Body of pancreas (tissue), 4 donors: ENCODE measurements around the gene SMYD1. TPM values are rescaled to one million over a fixed set of nuclear protein-coding genes. Genes with fewer than 3 reads are reported as not detected.
"Not testable (repeated sequence)": the region's sequence is repeated elsewhere in the genome, so short reads cannot be mapped to it uniquely, and the experiment has no call there.

ENCODE experiments used
- ATAC-seq: fragments of 150-250 bp; one replicate; pipeline ENCODE4 v1.9.1; 2016
- DNase-seq, 4 donors: peaks; one replicate each; pipeline ENCODE4 v3.0.0-alpha.2; 2019
- H3K27ac ChIP-seq, 4 donors: fragments of 200-600 bp; sonication (generic); 1 replicate in 3 of 4; 2 replicates in 1 of 4; pipeline versions ENCODE4 v1.5.1 to v1.6.1; 2016 to 2019; ENCODE audit warnings: mild to moderate bottlenecking in 1 of 4, mixed read lengths in 1 of 4, moderate library complexity in 1 of 4
- H3K27me3 ChIP-seq, 2 donors: fragments of 200-600 bp; sonication (generic); one replicate each; pipeline ENCODE4 v1.6.0; 2016; ENCODE audit warnings: mild to moderate bottlenecking in 1 of 2
- H3K36me3 ChIP-seq, 2 donors: fragments of 200-600 bp; sonication (generic); replicated peaks in 1 of 2; 2 replicates each; pipeline ENCODE4 v1.5.1; 2016; ENCODE audit warnings: low read depth in 2 of 2; ENCODE audit not compliant: insufficient read depth in 1 of 2
- H3K4me1 ChIP-seq: fragments of 200-600 bp; sonication (generic); one replicate; pipeline ENCODE4 v1.6.0; 2016
- H3K4me3 ChIP-seq, 2 donors: fragments of 200-600 bp; sonication (generic); 1 replicate in 1 of 2; 2 replicates in 1 of 2; pipeline ENCODE4 v1.5.1; 2016 to 2019
- H3K9me3 ChIP-seq, 3 donors: fragments of 200-600 bp; sonication (generic); 1 replicate in 2 of 3; 2 replicates in 1 of 3; pipeline ENCODE4 v1.5.1; 2016
- CTCF ChIP-seq, 7 experiments: fragments of 450-650 bp in 4 of 7; fragments of 200-600 bp in 3 of 7; sonication (generic) in 3 of 7; IDR thresholded peaks; one replicate each; pipeline ENCODE4 v1.5.1; 2016 to 2019; ENCODE audit warnings: antibody characterized with exemption in 7 of 7
- POLR2A ChIP-seq, 3 donors: fragments of 450-650 bp; IDR thresholded peaks; one replicate each; pipeline ENCODE4 v1.6.1; 2016; ENCODE audit warnings: antibody characterized with exemption in 3 of 3, mild to moderate bottlenecking in 2 of 3
- WGBS, 2 donors: methylation state at CpG; one replicate each; pipeline ENCODE4 v1.1.5; 2017; 5-methylcytosine and 5-hydroxymethylcytosine counted together
- intact Hi-C: fragments of 100-400 bp; cut with DNase I; formaldehyde crosslinking; loops from one replicate; pipeline ENCODE4 v1.15.1; 2023
- total RNA-seq, 2 donors: library from RNA; depleted of rRNA; stranded (reverse); fragments of >200 nt; gene quantifications; one replicate each; pipeline ENCODE4 v1.1.0, GENCODE V29; 2016

The SMYD1 gene
- total RNA-seq, 2 donors from 2014 or later = not detected

- ATAC-seq (no peak), DNase-seq (no peak)
- H3K4me1 ChIP-seq = no peaks in the 10 kb centered on the region
- no peak overlapping the region for H3K27ac ChIP-seq
- H3K27me3 ChIP-seq = no peaks in the 10 kb centered on the region
- 80 to 86% methylated on average over 2 of the region's 2 CpGs for WGBS, 2 donors
- H3K4me3 ChIP-seq = no peak overlapping the region
- no peak for TF ChIP-seq CTCF (IDR thresholded peaks at IDR 0.05)
- no peak for TF ChIP-seq POLR2A (IDR thresholded peaks at IDR 0.05)
- intact Hi-C loops = no loop called here
- no peaks in the 10 kb centered on the region for H3K9me3 ChIP-seq
- peaks cover 0 to 9% of the 10 kb centered on the region in 2 donors for H3K36me3 ChIP-seq
These were observed 31.4 kb upstream of the SMYD1 start for GRCh38 chr2:88036182-88036581.

- Histone ChIP-seq H3K9me3 (no peaks in the 10 kb centered on the region), H3K36me3 (peaks cover 0 to 9% of the 10 kb centered on the region in 2 donors), H3K27me3 (no peaks in the 10 kb centered on the region), H3K4me1 (no peaks in the 10 kb centered on the region), H3K27ac (no peak overlapping the region), H3K4me3 (no peak overlapping the region)
- intact Hi-C loops = no loop called here
- ATAC-seq (no peak), DNase-seq (no peak)
- TF ChIP-seq CTCF (IDR thresholded peaks at IDR 0.05) (no peak), POLR2A (IDR thresholded peaks at IDR 0.05) (no peak)
These were observed 31.0 kb upstream of the SMYD1 start for GRCh38 chr2:88036606-88037005.

DNA sequence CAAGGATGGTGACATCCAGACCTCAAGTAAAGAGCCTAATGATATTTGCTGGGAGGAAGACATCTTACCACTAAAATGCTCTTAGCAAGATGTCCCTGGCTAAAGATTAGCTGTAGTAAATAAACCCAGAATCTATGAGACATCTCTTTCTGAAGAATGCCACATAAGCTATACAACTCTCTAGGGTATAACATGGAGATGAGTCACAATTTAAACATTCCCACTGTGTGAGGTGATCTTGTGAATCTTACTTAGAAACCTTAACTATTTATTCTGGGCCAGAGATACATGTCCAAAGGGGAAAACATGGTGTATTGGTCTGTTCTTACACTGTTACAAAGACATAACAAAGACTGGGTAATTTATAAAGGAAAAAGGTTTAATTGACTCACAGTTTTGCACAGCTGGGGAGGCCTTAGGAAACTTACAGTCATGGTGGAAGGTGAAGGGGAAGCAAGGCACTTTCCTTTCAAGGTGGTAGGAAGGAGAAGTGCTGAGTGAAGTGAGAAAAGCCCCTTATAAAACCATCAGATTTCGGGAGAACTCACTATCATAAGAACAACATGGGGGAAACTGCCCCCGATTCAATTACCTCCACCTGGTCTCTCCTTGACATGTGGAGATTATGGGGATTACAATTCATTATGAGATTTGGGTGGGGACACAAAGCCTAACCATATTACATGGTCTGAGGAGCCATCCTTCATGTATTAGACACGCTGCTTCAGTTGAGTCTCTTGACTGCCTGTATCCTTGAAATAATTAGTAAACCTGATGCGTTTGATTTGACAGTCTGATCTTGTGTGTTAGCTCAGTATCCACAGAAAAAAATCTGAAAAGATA is 29.1 kb upstream of the SMYD1 start:
- peaks cover 0 to 5% of the 10 kb centered on the region in 2 donors for H3K36me3 ChIP-seq
- TF ChIP-seq POLR2A (IDR thresholded peaks at IDR 0.05) (no peak), CTCF (IDR thresholded peaks at IDR 0.05) (no peak)
- DNase-seq (no peak), ATAC-seq (no peak)
- H3K27me3 ChIP-seq = no peaks in the 10 kb centered on the region
- intact Hi-C loops = no loop called here
- no peak overlapping the region for H3K27ac ChIP-seq
- H3K9me3 ChIP-seq = no peaks in the 10 kb centered on the region
- WGBS, 2 donors = 95 to 99% methylated on average over 4 of the region's 4 CpGs
- H3K4me1 ChIP-seq = no peaks in the 10 kb centered on the region
- no peak overlapping the region for H3K4me3 ChIP-seq

DNA sequence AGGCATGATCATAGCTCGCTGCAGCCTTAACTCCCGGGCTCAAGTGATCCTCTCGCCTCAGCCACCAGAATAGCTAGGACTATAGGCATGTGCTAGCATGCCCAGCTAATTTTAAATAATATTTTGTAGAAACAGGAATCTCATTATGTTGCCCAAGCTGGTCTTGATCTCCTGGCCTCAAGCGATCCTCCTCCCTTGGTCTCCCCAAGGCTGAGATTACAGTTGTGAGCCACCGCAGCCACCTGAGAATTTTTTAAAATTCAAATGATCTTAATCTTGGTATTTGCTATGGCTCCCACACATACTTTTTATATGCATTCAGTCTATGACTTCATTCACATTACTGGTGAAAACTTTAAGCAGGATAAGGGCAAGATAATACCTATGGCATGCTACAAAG is 25.1 kb upstream of the SMYD1 start:
- DNase-seq (no peak), ATAC-seq (no peak)
- intact Hi-C loops = no loop called here
- no peak for TF ChIP-seq POLR2A (IDR thresholded peaks at IDR 0.05)
- no peak for TF ChIP-seq CTCF (IDR thresholded peaks at IDR 0.05)
- Histone ChIP-seq H3K4me1 (no peaks in the 10 kb centered on the region), H3K36me3 (no peaks in the 10 kb centered on the region), H3K27me3 (no peaks in the 10 kb centered on the region), H3K27ac (no peak overlapping the region), H3K4me3 (no peak overlapping the region), H3K9me3 (no peaks in the 10 kb centered on the region)
- 97 to 98% methylated on average over 5 of the region's 5 CpGs for WGBS, 2 donors

- H3K27me3 ChIP-seq, ATAC-seq, H3K36me3 ChIP-seq, H3K27ac ChIP-seq, intact Hi-C loops, DNase-seq, H3K4me1 ChIP-seq, H3K9me3 ChIP-seq, H3K4me3 ChIP-seq: not testable (repeated sequence)
- WGBS, 2 donors = 94 to 95% methylated on average over 6 of the region's 6 CpGs
These were observed 22.1 kb upstream of the SMYD1 start for GRCh38 chr2:88045561-88045960.
